ENCODE data around the gene CMTR2.

DNA sequence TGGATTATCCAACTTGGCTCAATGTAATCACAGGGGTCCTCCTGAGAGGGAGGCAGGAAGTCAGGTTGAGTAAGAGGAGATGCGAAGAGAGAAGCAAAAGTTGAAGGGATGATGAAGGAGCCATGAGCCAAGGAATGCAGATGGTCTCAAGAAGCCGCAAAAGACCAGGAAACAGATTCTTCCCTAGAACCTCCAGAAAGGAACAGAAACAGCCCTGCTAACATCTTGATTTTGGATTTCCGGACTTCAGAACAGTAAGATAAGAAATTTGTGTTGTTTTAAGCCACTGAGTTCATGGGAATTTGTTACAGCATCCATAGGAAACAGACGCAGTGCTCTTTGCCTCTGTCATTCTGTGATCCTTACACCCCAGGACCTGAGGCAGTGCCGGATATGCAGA is 26.8 kb downstream of the CMTR2 start:
- TF ChIP-seq FOXK2 (IDR thresholded peaks at IDR 0.05) (no peak), SUZ12 (IDR thresholded peaks at IDR 0.05) (no peak), FOXM1 (IDR thresholded peaks at IDR 0.05; ENCODE audit: borderline replicate concordance) (no peak), ZNF384 (IDR thresholded peaks at IDR 0.05) (no peak), ARNT (IDR thresholded peaks at IDR 0.05) (no peak), SP1 (IDR thresholded peaks at IDR 0.05) (no peak), FOXA1 (IDR thresholded peaks at IDR 0.05) (no peak)

Measured in HEK293T (cell line).